ENCODE measurements around the gene PLA2G2E. TPM values are rescaled to one million over a fixed set of nuclear protein-coding genes. Genes with fewer than 3 reads are reported as not detected.

PLA2G2E gene
- total and polyA plus RNA-seq, 10 donors, result not detected

- Histone ChIP-seq H3K9me3 (no peaks in the 10 kb centered on the region), H3K4me3 (no peak overlapping the region), H3K36me3 (no peaks in the 10 kb centered on the region), H3K4me1 (peaks cover 0 to 7% (median 5%) of the 10 kb centered on the region in 6 donors), H3K27me3 (replicated peaks in 1 of 7) (peaks cover 0 to 64% (median 0%) of the 10 kb centered on the region in 7 donors), H3K27ac (no peak overlapping the region)
- DNase-seq, result no peak
- TF ChIP-seq, protein P1, sequence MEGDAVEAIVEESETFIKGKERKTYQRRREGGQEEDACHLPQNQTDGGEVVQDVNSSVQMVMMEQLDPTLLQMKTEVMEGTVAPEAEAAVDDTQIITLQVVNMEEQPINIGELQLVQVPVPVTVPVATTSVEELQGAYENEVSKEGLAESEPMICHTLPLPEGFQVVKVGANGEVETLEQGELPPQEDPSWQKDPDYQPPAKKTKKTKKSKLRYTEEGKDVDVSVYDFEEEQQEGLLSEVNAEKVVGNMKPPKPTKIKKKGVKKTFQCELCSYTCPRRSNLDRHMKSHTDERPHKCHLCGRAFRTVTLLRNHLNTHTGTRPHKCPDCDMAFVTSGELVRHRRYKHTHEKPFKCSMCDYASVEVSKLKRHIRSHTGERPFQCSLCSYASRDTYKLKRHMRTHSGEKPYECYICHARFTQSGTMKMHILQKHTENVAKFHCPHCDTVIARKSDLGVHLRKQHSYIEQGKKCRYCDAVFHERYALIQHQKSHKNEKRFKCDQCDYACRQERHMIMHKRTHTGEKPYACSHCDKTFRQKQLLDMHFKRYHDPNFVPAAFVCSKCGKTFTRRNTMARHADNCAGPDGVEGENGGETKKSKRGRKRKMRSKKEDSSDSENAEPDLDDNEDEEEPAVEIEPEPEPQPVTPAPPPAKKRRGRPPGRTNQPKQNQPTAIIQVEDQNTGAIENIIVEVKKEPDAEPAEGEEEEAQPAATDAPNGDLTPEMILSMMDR (IDR thresholded peaks at IDR 0.05 in 8 of 11, conservative IDR thresholded peaks at IDR 0.05 in 3 of 11), result no peak
- no peak for TF ChIP-seq POLR2AphosphoS5 (IDR thresholded peaks at IDR 0.05)
- no peak for TF ChIP-seq POLR2A (IDR thresholded peaks at IDR 0.05)
- intact Hi-C loops (cut with DNase I; ENCODE audit: low total_unique reads), result no loop called here
- 73 to 83% (median 79%) methylated on average over 16 of the region's 16 CpGs for WGBS, 5 donors
These were observed 46.2 kb downstream of the PLA2G2E start for GRCh38 chr1:19877181-19877750.

- DNase-seq, result no peak
- Histone ChIP-seq H3K9me3 (no peaks in the 10 kb centered on the region), H3K4me3 (no peak overlapping the region), H3K27ac (no peak overlapping the region), H3K4me1 (no peaks in the 10 kb centered on the region), H3K27me3 (replicated peaks in 1 of 7) (peaks cover 0 to 78% (median 0%) of the 10 kb centered on the region in 7 donors), H3K36me3 (no peaks in the 10 kb centered on the region)
- WGBS, 5 donors, result 62 to 78% (median 67%) methylated on average over 7 of the region's 7 CpGs
- intact Hi-C loops (cut with DNase I; ENCODE audit: low total_unique reads), result no loop called here
- TF ChIP-seq, protein P1 (IDR thresholded peaks at IDR 0.05 in 8 of 11, conservative IDR thresholded peaks at IDR 0.05 in 3 of 11), result peak in 1 of 11 experiments; percentile 26
- no peak for TF ChIP-seq POLR2A (IDR thresholded peaks at IDR 0.05)
These were observed 51.2 kb downstream of the PLA2G2E start for GRCh38 chr1:19872190-19872589.

Other genes with a start within 250 kb of the PLA2G2E start
- 10 to 100 TPM; 22.1 to 40.8 (median 32.8) TPM for gene TMCO4, start 123.7 kb downstream of the PLA2G2E start, total RNA-seq
- gene TMCO4, start 123.7 kb downstream of the PLA2G2E start, polyA plus RNA-seq, result 10 to 100 TPM; 15.4 to 24.4 (median 18.9) TPM
- gene RNF186, start 108.3 kb downstream of the PLA2G2E start, total RNA-seq, result not detected
- under 1 TPM in 1 of 3 donors, not detected in 2; 0.07 TPM for gene RNF186, start 108.3 kb downstream of the PLA2G2E start, polyA plus RNA-seq
- 10 to 100 TPM in 3 of 7 donors, 1 to 10 TPM in 4; 5.1 to 14.0 (median 8.4) TPM for gene OTUD3, start 41.2 kb downstream of the PLA2G2E start, total RNA-seq
- gene OTUD3, start 41.2 kb downstream of the PLA2G2E start, polyA plus RNA-seq, result 1 to 10 TPM; 1.5 to 2.8 (median 2.8) TPM
- gene PLA2G2A, start 56.0 kb upstream of the PLA2G2E start, total RNA-seq, result 1 to 10 TPM in 2 of 7 donors, not detected in 5; 1.6 to 1.9 TPM
- 10 to 100 TPM in 1 of 3 donors, 1 to 10 TPM in 1, under 1 TPM in 1; 0.26 to 17.8 (median 4.3) TPM for gene PLA2G2A, start 56.0 kb upstream of the PLA2G2E start, polyA plus RNA-seq
- 1 to 10 TPM in 2 of 7 donors, under 1 TPM in 2, not detected in 3; 0.34 to 1.1 (median 0.89) TPM for gene PLA2G5, start 146.6 kb upstream of the PLA2G2E start, total RNA-seq
- 1 to 10 TPM in 1 of 3 donors, under 1 TPM in 2; 0.83 to 2.0 (median 0.89) TPM for gene PLA2G5, start 146.6 kb upstream of the PLA2G2E start, polyA plus RNA-seq
- gene PLA2G2D, start 195.9 kb upstream of the PLA2G2E start, total RNA-seq, result 10 to 100 TPM in 1 of 7 donors, 1 to 10 TPM in 5, under 1 TPM in 1; 0.92 to 17.4 (median 5.9) TPM
- 10 to 100 TPM in 2 of 3 donors, 1 to 10 TPM in 1; 5.7 to 28.7 (median 10.6) TPM for gene PLA2G2D, start 195.9 kb upstream of the PLA2G2E start, polyA plus RNA-seq
- not detected for gene PLA2G2F, start 215.7 kb upstream of the PLA2G2E start, total RNA-seq
- gene PLA2G2F, start 215.7 kb upstream of the PLA2G2E start, polyA plus RNA-seq, result not detected

Measured in spleen (tissue), 11 donors.